DMS53 treated with DMSO at 0.1 percent for 48 hours (cell line): ENCODE results near the gene AGXT.

Experiments used
- DNase-seq: peaks from one replicate; lab custom pipeline; 2025; ENCODE audit not compliant: unreplicated experiment; lab: John Stamatoyannopoulos, UW

AGXT gene

GRCh38 chr2:240868286-240869108, at the start of gene AGXT:
TSS of gene AGXT (plus strand) at chr2:240868824. CDS start at chr2:240868866, 42 bp downstream.
- DNase-seq: no peak

- no peak for DNase-seq
Observed at GRCh38 chr2:240819126-240819857, 49.3 kb upstream of the AGXT start.

GRCh38 chr2:240819858-240820606, 48.6 kb upstream of the AGXT start, which contains the start of gene KIF1A:
TSS of gene KIF1A (minus strand) at chr2:240820219. CDS start at chr2:240797752, 22,467 bp downstream.
- peak; percentile 58 for DNase-seq

- DNase-seq: peak; percentile 58
Observed at GRCh38 chr2:240820607-240821428, 47.8 kb upstream of the AGXT start.

- no peak for DNase-seq
Observed at GRCh38 chr2:240821429-240821778, 47.2 kb upstream of the AGXT start.

- DNase-seq: no peak
Observed at GRCh38 chr2:240822280-240822847, 46.3 kb upstream of the AGXT start.

GRCh38 chr2:240823449-240824336, 44.9 kb upstream of the AGXT start:
- no peak for DNase-seq

- no peak for DNase-seq
Observed at GRCh38 chr2:240825476-240825875, 43.1 kb upstream of the AGXT start.

- no peak for DNase-seq
Observed at GRCh38 chr2:240831594-240832204, 36.9 kb upstream of the AGXT start.

GRCh38 chr2:240832205-240832727, 36.4 kb upstream of the AGXT start:
- peak; percentile 53 for DNase-seq

- DNase-seq: no peak
Observed at GRCh38 chr2:240832921-240833494, 35.6 kb upstream of the AGXT start.

- no peak for DNase-seq
Observed at GRCh38 chr2:240833724-240834285, 34.8 kb upstream of the AGXT start.

- no peak for DNase-seq
Observed at GRCh38 chr2:240834377-240834975, 34.1 kb upstream of the AGXT start.

- DNase-seq: no peak
Observed at GRCh38 chr2:240835528-240835927, 33.1 kb upstream of the AGXT start.

GRCh38 chr2:240836781-240837467, 31.7 kb upstream of the AGXT start:
- DNase-seq: no peak

GRCh38 chr2:240837621-240838020, 31.0 kb upstream of the AGXT start:
- DNase-seq: no peak
